DOHH2 (cell line): ENCODE measurements around the gene PDHX.
A peak's percentile ranks its signal among the peaks of the same experiment; 100 is the strongest.

ENCODE experiments used
- H3F3A ChIP-seq: fragments of 200-600 bp; sonication (generic), shearing (Covaris generic); 2 replicates; pipeline ENCODE4 v1.6.0; 2016; ENCODE audit warnings: antibody characterized with exemption, mild to moderate bottlenecking; ENCODE audit not compliant: control insufficient read depth, insufficient read depth
- H3K27ac ChIP-seq: fragments of 200-600 bp; sonication (generic); 2 replicates; pipeline ENCODE4 v1.5.1; 2014; ENCODE audit warnings: low read depth, mild to moderate bottlenecking, low read length, moderate library complexity
- H3K27me3 ChIP-seq: fragments of 200-600 bp; sonication (generic); 2 replicates; pipeline ENCODE4 v1.6.1; 2014; ENCODE audit warnings: mild to moderate bottlenecking, low read length, mixed read lengths; ENCODE audit not compliant: control insufficient read depth
- H3K36me3 ChIP-seq: fragments of 200-600 bp; sonication (generic); 2 replicates; pipeline ENCODE4 v1.6.1; 2014; ENCODE audit warnings: mild to moderate bottlenecking, low read length, moderate library complexity, mixed read lengths; ENCODE audit not compliant: control insufficient read depth
- H3K4me1 ChIP-seq: fragments of 200-600 bp; sonication (generic); 2 replicates; pipeline ENCODE4 v1.6.1; 2014; ENCODE audit warnings: mild to moderate bottlenecking, low read length, mixed read lengths; ENCODE audit not compliant: control insufficient read depth
- H3K4me2 ChIP-seq: fragments of 200-600 bp; sonication (generic); 2 replicates; pipeline ENCODE4 v1.6.0; 2014; ENCODE audit warnings: mild to moderate bottlenecking, low read length, moderate library complexity
- H3K4me3 ChIP-seq: fragments of 200-600 bp; sonication (generic); 2 replicates; pipeline ENCODE4 v1.5.1; 2014; ENCODE audit warnings: mild to moderate bottlenecking, low read length, mixed read lengths
- H3K79me2 ChIP-seq: fragments of 200-600 bp; sonication (generic); 2 replicates; pipeline ENCODE4 v1.6.1; 2014; ENCODE audit warnings: mild to moderate bottlenecking, low read length, mixed read lengths; ENCODE audit not compliant: control insufficient read depth
- H3K9me2 ChIP-seq: fragments of 200-600 bp; sonication (generic); replicated peaks from 2 replicates; pipeline ENCODE4 v1.6.1; 2014; ENCODE audit warnings: mild to moderate bottlenecking, low read length, mixed read lengths; ENCODE audit not compliant: control insufficient read depth
- H3K9me3 ChIP-seq: fragments of 200-600 bp; sonication (generic); 2 replicates; pipeline ENCODE4 v1.6.1; 2014; ENCODE audit warnings: antibody characterized with exemption, low read length, mixed read lengths; ENCODE audit not compliant: control insufficient read depth, insufficient read depth
- H4K20me1 ChIP-seq: fragments of 200-600 bp; sonication (generic); 2 replicates; pipeline ENCODE4 v1.6.0; 2014; ENCODE audit warnings: low read depth, mild to moderate bottlenecking, antibody characterized with exemption, low read length, moderate library complexity; ENCODE audit not compliant: control insufficient read depth, insufficient read depth
- CTCF ChIP-seq: fragments of 200-600 bp; sonication (generic); IDR thresholded peaks from one replicate; pipeline ENCODE4 v1.5.1; 2014; ENCODE audit warnings: antibody characterized with exemption, mild to moderate bottlenecking, low read depth, low read length; ENCODE audit not compliant: poor library complexity, severe bottlenecking
- EZH2phosphoT487 ChIP-seq: fragments of 200-600 bp; sonication (generic); IDR thresholded peaks from 2 replicates; pipeline ENCODE4 v1.6.1; 2017; ENCODE audit warnings: borderline replicate concordance, mild to moderate bottlenecking, antibody characterized with exemption, low read length, moderate library complexity, mixed read lengths

The PDHX gene

DNA sequence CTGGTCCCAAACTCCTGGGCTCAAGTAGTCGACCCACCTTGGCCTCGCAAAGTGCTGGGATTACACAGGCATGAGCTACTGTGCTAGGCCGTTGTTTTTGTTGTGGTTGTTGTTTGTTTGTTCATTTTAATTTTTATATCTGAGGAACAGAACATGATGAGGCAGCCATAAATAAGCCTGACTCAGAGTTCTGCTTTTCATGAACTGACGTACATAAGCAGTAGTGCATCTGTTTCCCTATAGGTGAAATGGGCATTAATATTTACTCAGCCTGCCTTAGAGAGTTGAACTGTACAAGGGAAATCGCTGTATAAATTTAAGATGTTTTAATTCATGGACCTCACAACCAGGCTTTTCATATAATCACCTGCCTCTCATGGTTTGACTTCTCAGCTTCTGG, 80.5 kb downstream of the PDHX start:
- no peaks in the 10 kb centered on the region for H3K4me1 ChIP-seq
- no peaks in the 10 kb centered on the region for H3K36me3 ChIP-seq
- no peak overlapping the region for H3K4me2 ChIP-seq
- no peaks in the 10 kb centered on the region for H3K9me2 ChIP-seq
- no peak for TF ChIP-seq EZH2phosphoT487
- TF ChIP-seq CTCF: no peak
- no peak overlapping the region for H3K4me3 ChIP-seq
- H3K27me3 ChIP-seq: no peaks in the 10 kb centered on the region
- no peak overlapping the region for H3K27ac ChIP-seq
- no peaks in the 10 kb centered on the region for H4K20me1 ChIP-seq
- no peaks in the 10 kb centered on the region; the same call in 1 of the 2 replicates for H3F3A ChIP-seq
- no peaks in the 10 kb centered on the region for H3K9me3 ChIP-seq
- no peaks in the 10 kb centered on the region for H3K79me2 ChIP-seq

DNA sequence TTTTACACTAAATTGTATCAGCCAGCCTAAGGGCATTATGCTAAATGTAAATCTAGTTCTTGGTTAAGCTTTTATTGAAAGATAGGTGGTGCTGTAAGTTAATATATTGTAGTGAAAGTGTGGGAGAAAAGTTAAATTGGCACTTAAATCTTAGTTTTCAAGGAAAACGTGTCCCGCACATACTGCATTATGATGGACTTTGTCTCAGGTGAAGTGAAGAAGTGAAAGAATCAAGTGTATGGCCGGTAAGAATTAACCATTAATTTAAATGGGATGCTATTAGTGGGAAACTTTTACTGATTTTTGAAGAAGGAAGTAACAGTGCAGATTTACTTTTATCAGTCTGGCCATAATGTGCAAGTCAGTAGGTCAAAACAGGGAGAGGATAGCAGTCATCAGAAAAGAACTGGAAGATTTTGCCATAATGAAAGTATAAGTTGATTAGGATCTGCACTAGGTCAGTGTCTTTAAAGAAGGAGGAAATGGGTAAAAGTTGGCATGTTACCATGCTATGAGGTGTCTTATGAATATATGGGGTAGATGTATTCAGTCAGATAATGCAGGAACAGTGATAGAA, 81.6 kb downstream of the PDHX start:
- Histone ChIP-seq H3F3A (no peaks in the 10 kb centered on the region; the same call in 1 of the 2 replicates), H4K20me1 (no peaks in the 10 kb centered on the region), H3K36me3 (no peaks in the 10 kb centered on the region), H3K27ac (no peak overlapping the region), H3K9me3 (no peaks in the 10 kb centered on the region), H3K27me3 (no peaks in the 10 kb centered on the region), H3K4me1 (no peaks in the 10 kb centered on the region), H3K4me3 (no peak overlapping the region), H3K79me2 (no peaks in the 10 kb centered on the region), H3K9me2 (no peaks in the 10 kb centered on the region), H3K4me2 (no peak overlapping the region)
- TF ChIP-seq CTCF: peak; percentile 56
- no peak for TF ChIP-seq EZH2phosphoT487

- Histone ChIP-seq H3K4me1 (no peaks in the 10 kb centered on the region), H3F3A (no peaks in the 10 kb centered on the region; the same call in 1 of the 2 replicates), H3K4me3 (no peak overlapping the region), H3K9me2 (no peaks in the 10 kb centered on the region), H4K20me1 (no peaks in the 10 kb centered on the region), H3K36me3 (no peaks in the 10 kb centered on the region), H3K4me2 (no peak overlapping the region), H3K27ac (no peak overlapping the region), H3K9me3 (no peaks in the 10 kb centered on the region), H3K79me2 (no peaks in the 10 kb centered on the region), H3K27me3 (no peaks in the 10 kb centered on the region)
- TF ChIP-seq CTCF (no peak), EZH2phosphoT487 (no peak)
These were observed 83.0 kb downstream of the PDHX start for GRCh38 chr11:34999453-34999852.
